H1 (cell line): ENCODE results near the gene TMEM108.

Source experiments
- CREB1 ChIP-seq: IDR thresholded peaks from 2 replicates; pipeline ENCODE4 v1.6.1; 2012; ENCODE audit warnings: inconsistent platforms
- EP300 ChIP-seq, 2 experiments: IDR thresholded peaks; 1 replicate in 1 of 2; 2 replicates in 1 of 2; pipeline ENCODE4 v1.6.1; 2011 to 2012; ENCODE audit warnings: low read depth in 2 of 2, low read length in 2 of 2, mild to moderate bottlenecking in 2 of 2, borderline replicate concordance in 1 of 2, inconsistent platforms in 1 of 2, moderate library complexity in 1 of 2
- GTF2F1 ChIP-seq: IDR thresholded peaks from 2 replicates; pipeline ENCODE4 v1.6.1; 2012; ENCODE audit warnings: low read depth, low read length, improper control_type of control experiment, borderline replicate concordance
- JUN ChIP-seq: IDR thresholded peaks from 2 replicates; pipeline ENCODE4 v1.6.1; 2011; ENCODE audit warnings: low read depth, mild to moderate bottlenecking, improper control_type of control experiment, low read length
- POLR2A ChIP-seq, 2 experiments: IDR thresholded peaks; 1 replicate in 1 of 2; 2 replicates in 1 of 2; pipeline ENCODE4 v1.6.1; 2011; ENCODE audit warnings: low read depth in 2 of 2, low read length in 2 of 2, mild to moderate bottlenecking in 2 of 2; ENCODE audit errors: control extremely low read depth in 1 of 2
- POLR2AphosphoS5 ChIP-seq: IDR thresholded peaks from 2 replicates; pipeline ENCODE4 v1.6.1; 2011; ENCODE audit warnings: low read depth, low read length
- RFX5 ChIP-seq: IDR thresholded peaks from 2 replicates; pipeline ENCODE4 v1.6.1; 2011; ENCODE audit warnings: low read depth, low read length, improper control_type of control experiment, borderline replicate concordance
- TAF1 ChIP-seq: IDR thresholded peaks from 2 replicates; pipeline ENCODE4 v1.6.1; 2011; ENCODE audit warnings: mild to moderate bottlenecking, low read depth, low read length
- YY1 ChIP-seq: IDR thresholded peaks from 2 replicates; pipeline ENCODE4 v1.6.1; 2011; ENCODE audit warnings: low read depth, mild to moderate bottlenecking, low read length
- ZNF274 ChIP-seq: IDR thresholded peaks from 2 replicates; pipeline ENCODE4 v1.7.0; 2012; ENCODE audit warnings: low read length, borderline replicate concordance; ENCODE audit errors: extremely low read depth
- TF ChIP-seq, protein P1 (sequence below): IDR thresholded peaks from 2 replicates; pipeline ENCODE4 v1.6.1; 2011; ENCODE audit warnings: low read length, improper control_type of control experiment

DNA sequence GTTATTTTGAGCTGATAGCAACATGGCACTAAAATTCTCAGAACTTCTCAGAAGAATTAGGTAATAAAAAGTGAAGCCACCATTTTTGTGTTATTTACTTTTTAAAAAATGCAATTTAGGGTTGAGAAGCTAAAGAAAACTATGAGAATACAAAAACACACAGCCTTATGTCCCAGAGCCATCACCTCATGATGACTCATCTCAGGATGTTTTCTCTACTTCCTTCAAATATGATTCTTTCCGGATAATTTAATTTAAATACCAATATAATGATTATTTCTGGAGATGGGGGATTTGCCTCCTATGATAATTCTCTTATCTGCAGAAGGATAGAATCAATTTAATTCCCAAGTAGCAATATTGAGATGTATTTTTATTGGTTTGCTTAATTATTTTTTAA lies 256.1 kb downstream of the TMEM108 start:
- TF ChIP-seq, protein P1, sequence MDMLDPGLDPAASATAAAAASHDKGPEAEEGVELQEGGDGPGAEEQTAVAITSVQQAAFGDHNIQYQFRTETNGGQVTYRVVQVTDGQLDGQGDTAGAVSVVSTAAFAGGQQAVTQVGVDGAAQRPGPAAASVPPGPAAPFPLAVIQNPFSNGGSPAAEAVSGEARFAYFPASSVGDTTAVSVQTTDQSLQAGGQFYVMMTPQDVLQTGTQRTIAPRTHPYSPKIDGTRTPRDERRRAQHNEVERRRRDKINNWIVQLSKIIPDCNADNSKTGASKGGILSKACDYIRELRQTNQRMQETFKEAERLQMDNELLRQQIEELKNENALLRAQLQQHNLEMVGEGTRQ: no peak
- TF ChIP-seq YY1 (no peak), POLR2A (IDR thresholded peaks at IDR 0.05; ENCODE audit: control extremely low read depth in 1 of 2, low read depth in 2 of 2, low read length in 2 of 2) (no peak), ZNF274 (no peak), RFX5 (no peak), GTF2F1 (no peak), CREB1 (no peak), TAF1 (no peak), EP300 (IDR thresholded peaks at IDR 0.05; ENCODE audit: borderline replicate concordance in 1 of 2, low read depth in 2 of 2, low read length in 2 of 2) (no peak), JUN (no peak), POLR2AphosphoS5 (no peak)
